Eye (tissue), 1 donor: ENCODE results near the gene CCDC92.

ENCODE experiments used
- DNase-seq: peaks from one replicate; pipeline ENCODE4 v3.0.0-alpha.2; 2015

Gene CCDC92

GRCh38 chr12:123907726-123908476, 64.7 kb downstream of the CCDC92 start:
- no peak for DNase-seq

GRCh38 chr12:123906711-123907420, 65.8 kb downstream of the CCDC92 start:
- no peak for DNase-seq

GRCh38 chr12:123905319-123905925, 67.2 kb downstream of the CCDC92 start:
- DNase-seq, result peak; percentile 68

GRCh38 chr12:123903301-123904065, 69.1 kb downstream of the CCDC92 start:
- no peak for DNase-seq

- no peak for DNase-seq
Observed at GRCh38 chr12:123902821-123903220, 69.8 kb downstream of the CCDC92 start.

GRCh38 chr12:123900871-123901376, 71.7 kb downstream of the CCDC92 start:
- no peak for DNase-seq

- DNase-seq, result no peak
Observed at GRCh38 chr12:123899368-123899767, 73.3 kb downstream of the CCDC92 start.

GRCh38 chr12:123898673-123899072, 74.0 kb downstream of the CCDC92 start:
- no peak for DNase-seq

GRCh38 chr12:123897221-123897620, 75.4 kb downstream of the CCDC92 start:
- DNase-seq, result no peak

- peak; percentile 69 for DNase-seq
Observed at GRCh38 chr12:123896767-123897166, 75.9 kb downstream of the CCDC92 start.

GRCh38 chr12:123895451-123895850, 77.2 kb downstream of the CCDC92 start:
- DNase-seq, result no peak

GRCh38 chr12:123894823-123895345, 77.7 kb downstream of the CCDC92 start:
- no peak for DNase-seq

- no peak for DNase-seq
Observed at GRCh38 chr12:123893276-123893675, 79.4 kb downstream of the CCDC92 start.

GRCh38 chr12:123892853-123893252, 79.8 kb downstream of the CCDC92 start:
- no peak for DNase-seq

GRCh38 chr12:123892180-123892559, 80.5 kb downstream of the CCDC92 start:
- no peak for DNase-seq

- no peak for DNase-seq
Observed at GRCh38 chr12:123891516-123892179, 81.0 kb downstream of the CCDC92 start.

GRCh38 chr12:123891011-123891410, 81.6 kb downstream of the CCDC92 start:
- no peak for DNase-seq

- no peak for DNase-seq
Observed at GRCh38 chr12:123890536-123890902, 82.1 kb downstream of the CCDC92 start.

- DNase-seq, result no peak
Observed at GRCh38 chr12:123889848-123890535, 82.6 kb downstream of the CCDC92 start.

- DNase-seq, result peak; percentile 67
Observed at GRCh38 chr12:123888989-123889388, 83.6 kb downstream of the CCDC92 start.

GRCh38 chr12:123886931-123887582, 85.6 kb downstream of the CCDC92 start:
- no peak for DNase-seq
